Measurements from ENCODE around the gene RARRES1.

GRCh38 chr3:158750016-158750415 lies 17.8 kb upstream of the RARRES1 start:
- no peak for TF ChIP-seq CTCF (conservative IDR thresholded peaks at IDR 0.05; ENCODE audit: low read depth, low read length)
- no peak for TF ChIP-seq EZH2phosphoT487 (IDR thresholded peaks at IDR 0.05; ENCODE audit: borderline replicate concordance, low read length)
- no peak for TF ChIP-seq EZH2 (IDR thresholded peaks at IDR 0.05; ENCODE audit: low read length, unreplicated experiment)

Data from PC-3 (cell line).